Heart left ventricle (tissue), 16 donors: ENCODE measurements around the gene GALR2. TPM values are rescaled to one million over a fixed set of nuclear protein-coding genes. Genes with fewer than 3 reads are reported as not detected.

Experiments used
- ATAC-seq, 4 donors: fragments of 200-7000 bp; cut with Tn5 transposase; one replicate each; pipeline ENCODE4 v1.9.1; 2020 to 2022; ENCODE audit warnings: moderate library complexity in 4 of 4, mild to moderate bottlenecking in 3 of 4, moderate number of reproducible peaks in 1 of 4
- DNase-seq, 5 donors: peaks; one replicate each; pipeline ENCODE4 v3.0.0-alpha.2; 2020
- H3K27ac ChIP-seq, 12 donors: fragments of 200-600 bp; sonication (generic) in 4 of 12; one replicate each; pipeline versions ENCODE4 v1.5.0 to v1.8.0; 2016 to 2022; ENCODE audit warnings: mild to moderate bottlenecking in 2 of 12
- H3K27me3 ChIP-seq, 9 donors: fragments of 200-600 bp; sonication (generic) in 2 of 9; one replicate each; pipeline versions ENCODE4 v1.5.1 to v1.8.0; 2016 to 2022; ENCODE audit warnings: mild to moderate bottlenecking in 3 of 9
- H3K36me3 ChIP-seq, 9 donors: fragments of 200-600 bp; sonication (generic) in 2 of 9; one replicate each; pipeline versions ENCODE4 v1.5.0 to v1.8.0; 2018 to 2022; ENCODE audit warnings: mild to moderate bottlenecking in 2 of 9
- H3K4me1 ChIP-seq, 12 donors: fragments of 200-600 bp; sonication (generic) in 4 of 12; one replicate each; pipeline versions ENCODE4 v1.5.0 to v1.8.0; 2016 to 2022; ENCODE audit warnings: mild to moderate bottlenecking in 3 of 12
- H3K4me3 ChIP-seq, 12 donors: fragments of 200-600 bp; sonication (generic) in 4 of 12; one replicate each; pipeline versions ENCODE4 v1.5.0 to v1.8.0; 2017 to 2022; ENCODE audit warnings: mild to moderate bottlenecking in 9 of 12, moderate library complexity in 4 of 12
- H3K9me3 ChIP-seq, 12 donors: fragments of 200-600 bp; sonication (generic) in 4 of 12; one replicate each; pipeline versions ENCODE4 v1.5.0 to v1.8.0; 2016 to 2022; ENCODE audit warnings: mild to moderate bottlenecking in 1 of 12
- POLR2A ChIP-seq, 2 donors: fragments of 450-650 bp; IDR thresholded peaks; one replicate each; pipeline ENCODE4 v1.6.1; 2017; ENCODE audit warnings: antibody characterized with exemption in 2 of 2, mild to moderate bottlenecking in 2 of 2, moderate library complexity in 2 of 2
- WGBS, 4 donors: extraction: QIAGEN DNeasy Blood & Tissue Kit in 2 of 4; methylation state at CpG; one replicate each; pipeline versions ENCODE4 v1.1.5 to v1.1.7; 2013 to 2018; 5-methylcytosine and 5-hydroxymethylcytosine counted together
- intact Hi-C, 10 donors: fragments of 100-400 bp; cut with DNase I; formaldehyde crosslinking; loops; one replicate each; pipeline versions ENCODE4 v1.11.1 to v1.14.2; 2022
- polyA plus RNA-seq, 2 donors: library from polyadenylated mRNA; stranded (reverse); fragments of 200-250 nt; gene quantifications; one replicate each; pipeline ENCODE4 v1.2.3, GENCODE V29; 2013
- total RNA-seq, 9 donors: library from RNA; depleted of rRNA in 2 of 9; stranded (reverse); fragments of >200 nt in 2 of 9; fragmentation: NEBNext Ultra II Directional in 3 of 9; extraction: Animal tissue kit (Norgen Biotek cat#: 25700) in 3 of 9; gene quantifications; one replicate each; pipeline versions ENCODE4 v1.1.0 to v1.2.4, GENCODE V29; 2016 to 2023
- TF ChIP-seq, protein P1 (sequence below), 12 donors: fragments of 200-600 bp; sonication (generic) in 4 of 12; IDR thresholded peaks; one replicate each; pipeline versions ENCODE4 v1.5.0 to v1.8.0; 2018 to 2022; ENCODE audit warnings: antibody characterized with exemption in 12 of 12, mild to moderate bottlenecking in 5 of 12
- donor health status: ischemic (EF 13 %, LVEDD 7.1; RV severe dilation, severe dysfunction).
- donor health status: healthy with polysubstance abuse.
- donor health status: DM: no; HTN: yes; CAD: no.
- donor health status: DM: no; HTN: no; CAD: no.
- donor health status: ischemic (EF 25% LVEDD 6.9; RV normal size, moderate dysfunction).
- donor health status: ischemic (EF 25% LVEDD 5.7; RV mildly dilated, moderate dysfunction).
- donor health status: healthy.
- donor health status: DM: yes; HTN: yes; CAD: no.
- donor health status: ischemic (EF 35%, LVEDD 5.7; RV mildly dilated, moderate dysfunction).
- donor health status: nonischemic (EF 11% LVEDD 7.7; RV severe dilation, severe dysfunction).
- donor health status: DM: yes; HTN: yes; CAD: no.
- donor health status: PGD.
- donor health status: ischemic (EF 29% LVEDD 5.4; RV normal size, mild dysfunction).
- donor health status: nonischemic (EF 23%, LVEDD 6.1; RV moderate dilation, normal function).

The GALR2 gene
- total and polyA plus RNA-seq, 11 donors, result 0.18 TPM; not detected in 10

DNA sequence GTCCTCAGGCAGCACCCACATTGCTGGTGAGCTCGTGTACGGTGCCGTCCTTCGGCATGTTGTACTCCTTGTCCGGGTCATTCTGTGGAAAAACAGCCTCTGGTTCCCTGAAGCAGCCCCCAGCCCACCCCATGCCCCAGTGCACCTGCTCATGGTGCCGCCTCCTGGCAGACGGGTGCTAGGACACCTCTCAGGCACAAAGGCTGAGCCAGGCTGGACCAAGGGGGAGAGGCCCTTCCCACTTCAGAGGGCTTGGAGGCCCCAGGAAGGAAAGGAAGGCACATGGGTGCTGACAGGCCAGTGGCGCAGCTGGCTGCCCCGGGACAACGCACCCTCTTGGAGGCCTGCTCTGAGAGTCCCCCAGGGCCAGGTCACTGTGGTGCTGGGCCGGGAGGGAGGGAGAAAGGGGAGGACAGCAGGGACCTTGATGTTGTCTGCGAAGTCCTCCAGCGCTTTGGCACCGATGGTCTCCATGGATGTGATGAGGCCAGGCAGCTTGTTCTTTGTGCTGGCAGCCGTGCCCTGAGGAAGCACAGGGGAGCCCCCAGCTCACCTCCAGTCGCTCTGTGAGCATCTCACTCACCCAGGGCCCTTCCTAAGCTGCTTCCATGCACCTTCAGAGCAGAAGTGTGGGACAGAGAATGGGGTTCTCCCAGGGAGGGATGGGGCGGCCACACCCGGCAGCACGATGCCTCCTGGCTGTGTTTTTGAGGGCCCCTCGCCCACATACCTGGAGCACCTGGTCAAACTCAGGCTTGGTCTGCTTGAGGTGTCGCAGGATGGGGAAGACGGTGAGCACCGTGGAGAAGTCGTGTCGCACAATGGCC lies 13.7 kb downstream of the GALR2 start:
- ATAC-seq (no peak), DNase-seq (no peak)
- TF ChIP-seq POLR2A (IDR thresholded peaks at IDR 0.05), result no peak
- Histone ChIP-seq H3K4me1 (peaks cover 0 to 7% (median 0%) of the 10 kb centered on the region in 12 donors), H3K27me3 (no peaks in the 10 kb centered on the region), H3K36me3 (peaks cover 0 to 100% (median 90%) of the 10 kb centered on the region in 9 donors), H3K9me3 (no peaks in the 10 kb centered on the region), H3K27ac (no peak overlapping the region), H3K4me3 (no peak overlapping the region)
- intact Hi-C loops, result no loop called here
- WGBS, 4 donors, result 85 to 93% (median 86%) methylated on average over 16 to 25 of the region's 25 CpGs

DNA sequence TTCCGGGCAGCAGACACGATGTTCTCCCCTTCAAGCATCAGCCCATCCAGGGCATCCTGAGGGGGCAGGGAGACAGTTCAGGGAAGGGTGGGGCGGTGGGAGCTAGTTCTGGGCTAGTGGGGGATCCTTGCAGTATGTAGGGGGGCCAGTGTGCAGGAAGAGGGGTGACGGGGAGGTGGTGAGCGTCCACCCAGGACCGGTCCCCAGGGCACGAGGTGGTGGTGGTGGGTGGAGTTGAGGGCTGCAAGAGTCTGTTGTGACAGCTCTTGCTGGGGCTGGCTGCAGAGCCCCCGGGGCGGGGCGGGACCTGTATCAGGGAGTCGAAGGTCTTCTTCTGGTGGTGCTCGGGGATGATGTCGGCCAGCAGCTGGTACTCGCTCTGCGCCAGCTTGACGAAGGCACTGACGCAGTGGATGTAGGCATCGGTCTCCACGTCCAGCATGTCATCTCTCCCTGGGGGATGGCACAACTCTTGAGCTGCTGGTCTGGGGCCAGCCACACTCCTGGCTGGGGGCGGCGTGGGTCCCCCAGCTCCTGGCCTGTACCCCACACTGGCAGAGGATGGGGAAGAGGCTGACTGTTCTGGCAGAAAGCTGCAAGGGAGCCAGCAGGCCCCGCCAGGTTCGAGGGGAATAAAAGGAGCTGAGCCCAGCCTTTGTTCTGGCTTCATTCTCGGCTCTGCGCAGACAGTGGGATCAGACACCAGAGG lies 14.4 kb downstream of the GALR2 start:
- Histone ChIP-seq H3K27me3 (no peaks in the 10 kb centered on the region), H3K36me3 (peaks cover 0 to 100% (median 90%) of the 10 kb centered on the region in 9 donors), H3K4me3 (no peak overlapping the region), H3K9me3 (no peaks in the 10 kb centered on the region), H3K27ac (no peak overlapping the region), H3K4me1 (peaks cover 0 to 7% (median 0%) of the 10 kb centered on the region in 12 donors)
- TF ChIP-seq POLR2A (IDR thresholded peaks at IDR 0.05), result no peak
- TF ChIP-seq, protein P1, sequence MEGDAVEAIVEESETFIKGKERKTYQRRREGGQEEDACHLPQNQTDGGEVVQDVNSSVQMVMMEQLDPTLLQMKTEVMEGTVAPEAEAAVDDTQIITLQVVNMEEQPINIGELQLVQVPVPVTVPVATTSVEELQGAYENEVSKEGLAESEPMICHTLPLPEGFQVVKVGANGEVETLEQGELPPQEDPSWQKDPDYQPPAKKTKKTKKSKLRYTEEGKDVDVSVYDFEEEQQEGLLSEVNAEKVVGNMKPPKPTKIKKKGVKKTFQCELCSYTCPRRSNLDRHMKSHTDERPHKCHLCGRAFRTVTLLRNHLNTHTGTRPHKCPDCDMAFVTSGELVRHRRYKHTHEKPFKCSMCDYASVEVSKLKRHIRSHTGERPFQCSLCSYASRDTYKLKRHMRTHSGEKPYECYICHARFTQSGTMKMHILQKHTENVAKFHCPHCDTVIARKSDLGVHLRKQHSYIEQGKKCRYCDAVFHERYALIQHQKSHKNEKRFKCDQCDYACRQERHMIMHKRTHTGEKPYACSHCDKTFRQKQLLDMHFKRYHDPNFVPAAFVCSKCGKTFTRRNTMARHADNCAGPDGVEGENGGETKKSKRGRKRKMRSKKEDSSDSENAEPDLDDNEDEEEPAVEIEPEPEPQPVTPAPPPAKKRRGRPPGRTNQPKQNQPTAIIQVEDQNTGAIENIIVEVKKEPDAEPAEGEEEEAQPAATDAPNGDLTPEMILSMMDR (IDR thresholded peaks at IDR 0.05), result no peak
- no peak for ATAC-seq
- intact Hi-C loops, result no loop called here
- WGBS, 4 donors, result 91 to 96% (median 94%) methylated on average over 14 to 25 of the region's 25 CpGs
- no peak for DNase-seq

DNA sequence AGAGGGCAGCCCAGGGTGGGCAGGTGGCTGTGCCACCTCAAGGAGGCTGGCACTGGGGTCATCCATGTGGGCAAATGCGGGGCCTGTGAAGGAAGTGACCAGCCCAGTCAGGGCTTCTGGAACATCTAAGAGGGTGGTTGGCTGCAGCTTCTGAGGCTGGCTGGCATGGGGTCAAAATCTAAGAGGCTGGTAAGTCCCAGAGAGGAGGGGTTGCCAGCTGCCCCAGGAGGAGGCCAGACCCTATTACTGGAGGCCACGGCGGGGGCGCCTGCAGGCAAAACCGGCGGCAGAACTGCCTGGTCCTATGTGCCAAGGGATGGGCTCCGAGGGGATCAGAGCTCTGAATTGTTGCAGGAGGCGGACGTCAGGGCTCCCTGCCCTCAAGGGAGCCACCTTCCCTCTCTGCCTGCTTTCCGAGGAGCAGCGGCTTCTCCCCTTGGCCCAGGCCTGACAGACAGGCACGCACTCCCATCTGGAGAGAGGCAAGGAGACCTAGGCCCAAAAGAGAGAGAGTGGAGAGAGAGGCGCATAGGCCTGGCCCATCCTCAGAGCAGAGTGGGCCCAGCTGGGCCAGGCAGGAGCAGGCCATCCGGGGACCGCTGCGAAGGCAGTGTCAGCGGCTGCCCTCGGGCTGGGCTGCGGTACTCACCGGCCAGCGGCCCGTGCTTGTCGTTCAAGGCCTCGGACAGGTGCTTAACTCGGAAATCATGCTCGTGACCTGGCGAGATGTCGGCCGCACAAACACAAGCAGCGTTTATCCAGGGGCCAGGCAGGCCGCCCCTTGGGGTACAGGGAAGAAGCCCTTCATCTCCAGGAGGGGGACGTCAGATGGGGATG lies 15.3 kb downstream of the GALR2 start:
- Histone ChIP-seq H3K27me3 (no peaks in the 10 kb centered on the region), H3K27ac (no peak overlapping the region), H3K4me3 (no peak overlapping the region), H3K36me3 (peaks cover 0 to 100% (median 90%) of the 10 kb centered on the region in 9 donors), H3K4me1 (peaks cover 0 to 7% (median 0%) of the 10 kb centered on the region in 12 donors), H3K9me3 (no peaks in the 10 kb centered on the region)
- intact Hi-C loops, result loop anchor here in 1 of 10 donors (2.0 kb wide), 1 partner anchor 15 kb away; the partner anchor contains the start of gene GALR2
- TF ChIP-seq POLR2A (IDR thresholded peaks at IDR 0.05), result no peak
- TF ChIP-seq, protein P1 (IDR thresholded peaks at IDR 0.05), result no peak
- peak in 3 of 4 donors; percentile 25 to 49 (median 29) for ATAC-seq
- WGBS, 4 donors, result 85 to 97% (median 87%) methylated on average over 25 to 32 of the region's 32 CpGs
- peak in 1 of 5 donors; percentile 55 for DNase-seq

DNA sequence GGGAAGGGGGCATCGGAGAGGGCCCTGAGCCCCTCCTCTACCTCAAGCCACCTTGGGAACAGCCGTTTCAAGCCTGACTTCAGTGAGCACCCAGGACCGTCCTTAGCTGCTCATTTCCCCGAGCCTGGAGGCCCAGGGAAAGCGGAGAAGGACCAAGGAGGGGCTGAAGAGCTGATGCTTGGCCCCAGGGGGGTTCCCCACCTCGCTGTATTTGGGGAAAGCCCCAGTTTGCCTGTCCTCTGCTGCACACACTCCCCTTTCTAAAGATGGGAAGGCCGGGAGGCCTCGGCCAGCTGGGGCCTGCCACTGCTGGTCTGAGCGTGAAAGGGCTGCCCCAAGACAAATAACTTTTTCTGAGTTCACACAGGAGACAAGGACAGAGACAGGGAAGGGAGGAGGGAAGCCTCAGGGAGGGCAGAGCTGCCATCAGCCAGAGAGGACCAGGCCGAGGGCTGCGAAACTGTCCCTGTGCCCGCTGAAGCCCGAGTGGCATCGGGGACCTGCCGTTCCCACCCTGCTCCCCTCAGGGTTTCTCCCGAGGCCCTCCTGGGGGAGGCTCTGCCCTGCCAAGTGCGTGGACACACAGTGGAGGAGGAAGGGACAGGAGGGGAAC lies 16.0 kb downstream of the GALR2 start:
- Histone ChIP-seq H3K4me3 (no peak overlapping the region), H3K27ac (no peak overlapping the region), H3K27me3 (no peaks in the 10 kb centered on the region), H3K9me3 (no peaks in the 10 kb centered on the region), H3K36me3 (peaks cover 0 to 100% (median 90%) of the 10 kb centered on the region in 9 donors), H3K4me1 (peaks cover 0 to 7% (median 0%) of the 10 kb centered on the region in 12 donors)
- DNase-seq (no peak), ATAC-seq (no peak)
- no peak for TF ChIP-seq POLR2A (IDR thresholded peaks at IDR 0.05)
- TF ChIP-seq, protein P1 (IDR thresholded peaks at IDR 0.05), result no peak
- 92 to 96% (median 94%) methylated on average over 9 to 17 of the region's 17 CpGs for WGBS, 4 donors
- intact Hi-C loops, result loop anchor here in 1 of 10 donors (2.0 kb wide), 1 partner anchor 16 kb away; the partner anchor contains the start of gene GALR2
